ENCODE results near the gene JARID2.

DNA sequence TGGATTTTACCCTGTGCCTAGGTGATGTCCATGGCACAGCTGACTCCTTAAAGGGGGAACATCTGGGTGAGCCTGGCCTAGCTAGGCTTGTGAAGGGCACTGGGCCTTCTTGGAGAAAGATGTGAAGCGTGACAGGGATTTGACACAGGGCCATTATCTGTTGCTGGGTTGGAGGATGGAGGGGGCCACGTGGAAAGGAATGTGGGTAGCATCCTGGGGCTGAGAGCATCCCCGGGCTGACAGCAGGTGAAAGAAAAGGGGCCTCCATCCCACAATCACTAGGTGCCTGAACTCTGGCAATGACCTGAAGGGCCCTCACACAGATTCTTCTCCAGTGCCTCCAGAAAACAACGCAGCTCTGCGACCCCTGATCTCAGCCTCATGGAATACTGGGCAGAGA, 292.2 kb downstream of the JARID2 start:
- TF ChIP-seq, protein P1, sequence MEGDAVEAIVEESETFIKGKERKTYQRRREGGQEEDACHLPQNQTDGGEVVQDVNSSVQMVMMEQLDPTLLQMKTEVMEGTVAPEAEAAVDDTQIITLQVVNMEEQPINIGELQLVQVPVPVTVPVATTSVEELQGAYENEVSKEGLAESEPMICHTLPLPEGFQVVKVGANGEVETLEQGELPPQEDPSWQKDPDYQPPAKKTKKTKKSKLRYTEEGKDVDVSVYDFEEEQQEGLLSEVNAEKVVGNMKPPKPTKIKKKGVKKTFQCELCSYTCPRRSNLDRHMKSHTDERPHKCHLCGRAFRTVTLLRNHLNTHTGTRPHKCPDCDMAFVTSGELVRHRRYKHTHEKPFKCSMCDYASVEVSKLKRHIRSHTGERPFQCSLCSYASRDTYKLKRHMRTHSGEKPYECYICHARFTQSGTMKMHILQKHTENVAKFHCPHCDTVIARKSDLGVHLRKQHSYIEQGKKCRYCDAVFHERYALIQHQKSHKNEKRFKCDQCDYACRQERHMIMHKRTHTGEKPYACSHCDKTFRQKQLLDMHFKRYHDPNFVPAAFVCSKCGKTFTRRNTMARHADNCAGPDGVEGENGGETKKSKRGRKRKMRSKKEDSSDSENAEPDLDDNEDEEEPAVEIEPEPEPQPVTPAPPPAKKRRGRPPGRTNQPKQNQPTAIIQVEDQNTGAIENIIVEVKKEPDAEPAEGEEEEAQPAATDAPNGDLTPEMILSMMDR (IDR thresholded peaks at IDR 0.05; ENCODE audit: low read length): no peak
- TF ChIP-seq EZH2 (IDR thresholded peaks at IDR 0.05; ENCODE audit: borderline replicate concordance, low read length): no peak

All from OCI-LY1 (cell line).